Fibroblast of skin of right quadriceps (primary cell): ENCODE measurements around the gene BCAS2.
"Not testable (repeated sequence)": the region's sequence is repeated elsewhere in the genome, so short reads cannot be mapped to it uniquely, and the experiment has no call there.

Experiments
- DNase-seq: peaks from one replicate; pipeline ENCODE4 v3.0.0-alpha.2; 2013

BCAS2 gene

DNA sequence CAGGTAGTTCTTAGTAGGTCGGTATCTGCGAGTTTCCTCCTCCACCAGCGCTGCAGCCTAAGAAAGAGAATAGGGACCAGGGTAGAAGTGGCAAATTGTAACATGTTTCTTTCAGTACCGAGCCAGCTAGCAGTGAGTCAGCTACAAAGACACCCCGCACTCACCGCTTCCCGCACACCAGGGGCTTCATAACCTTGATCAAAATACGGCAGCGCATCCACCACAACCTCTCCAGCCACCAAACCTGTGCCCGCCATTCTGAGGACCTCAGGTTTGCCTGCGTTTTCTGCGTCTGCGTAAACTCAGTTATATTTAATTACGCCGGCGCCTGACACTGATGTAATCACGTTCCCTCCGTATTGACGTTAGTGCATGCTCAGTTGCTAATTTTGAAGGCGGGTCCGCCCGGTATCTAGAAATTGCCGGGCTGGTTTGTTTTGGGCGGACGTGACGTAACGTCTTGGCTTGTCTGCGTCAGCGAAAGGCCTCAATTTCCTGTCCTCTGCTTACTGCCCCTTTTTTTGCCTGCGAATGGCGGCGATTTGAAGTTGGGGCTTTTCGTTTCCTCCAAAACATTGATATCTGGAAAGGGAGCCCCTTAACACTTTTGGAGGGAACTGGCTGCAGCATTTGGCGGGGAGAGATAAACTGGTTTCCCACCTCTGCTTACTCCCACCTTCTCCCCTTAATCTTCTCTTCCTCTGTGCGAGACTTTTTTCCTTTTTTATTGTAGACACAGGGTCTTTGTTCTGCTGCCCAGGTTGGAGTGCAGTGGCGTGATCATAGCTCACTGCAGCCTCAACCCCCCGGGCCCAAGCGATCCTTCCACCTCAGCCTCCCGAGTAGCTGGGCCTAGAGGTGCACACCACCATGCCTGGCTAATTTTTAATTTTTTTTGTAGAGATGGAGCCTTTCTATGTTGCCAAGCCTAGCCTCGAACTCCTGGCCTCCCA lies at the start of gene BCAS2:
TSS of gene BCAS2 (minus strand) at position 281 of the 953 bp plus-strand sequence. CDS start at position 257, 24 bp downstream.
- DNase-seq, result peak; percentile 99

DNA sequence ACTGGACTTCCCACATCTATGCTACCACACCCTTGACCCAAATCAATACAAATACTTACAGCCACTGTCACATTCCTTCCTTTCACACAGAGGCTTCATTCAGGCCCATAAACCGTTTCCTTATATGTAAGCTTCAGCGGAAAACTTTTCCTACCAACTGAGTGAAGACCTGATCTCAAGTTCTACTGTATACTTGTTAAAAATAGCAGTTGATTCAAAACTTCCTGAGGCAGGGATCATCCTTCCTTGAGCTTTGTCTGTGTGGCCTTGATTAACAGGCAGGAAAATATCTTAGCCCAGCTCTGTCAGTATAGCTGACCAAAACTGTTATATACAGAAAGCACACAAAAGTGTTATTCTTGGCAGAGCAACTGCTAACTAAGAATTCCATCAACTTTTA lies 45.7 kb upstream of the BCAS2 start:
- DNase-seq, result no peak

DNA sequence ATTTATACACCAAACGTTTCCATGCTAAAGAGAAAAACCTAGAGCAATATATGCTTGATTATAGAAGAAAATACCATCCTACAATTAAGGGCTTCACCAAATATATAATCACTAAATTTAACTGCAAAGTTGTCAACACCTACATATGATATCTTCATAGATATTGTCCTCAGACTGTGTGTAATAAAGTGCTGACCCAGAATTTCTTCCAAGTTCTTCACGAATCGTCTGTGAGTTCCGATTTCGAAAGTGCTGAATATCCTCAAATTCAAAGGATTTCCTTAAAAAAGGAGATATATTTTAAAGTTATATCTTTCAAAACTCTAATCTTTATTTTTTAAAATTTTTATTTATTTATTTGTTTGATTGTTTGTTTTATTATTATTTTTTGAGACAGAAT lies 41.9 kb upstream of the BCAS2 start:
- no peak for DNase-seq

DNA sequence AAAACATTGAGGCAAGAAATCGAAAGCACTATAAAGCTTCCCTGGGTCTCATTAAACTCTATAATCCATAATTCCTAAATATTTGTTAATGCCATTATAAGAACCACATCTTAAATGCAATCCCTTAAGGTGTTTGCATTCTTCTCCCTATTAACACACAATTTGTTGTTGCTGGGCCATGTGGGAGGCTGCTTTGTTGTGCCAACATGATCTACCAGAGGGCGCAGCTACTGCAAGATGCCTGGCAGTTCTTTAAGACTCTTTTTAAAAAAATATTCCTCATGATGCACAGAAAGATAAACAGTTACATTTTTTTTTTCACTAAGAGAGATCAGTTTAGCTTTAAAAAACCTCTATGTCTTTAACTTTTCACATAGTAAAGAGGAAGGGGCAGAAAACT lies 39.0 kb upstream of the BCAS2 start:
- DNase-seq, result no peak

DNA sequence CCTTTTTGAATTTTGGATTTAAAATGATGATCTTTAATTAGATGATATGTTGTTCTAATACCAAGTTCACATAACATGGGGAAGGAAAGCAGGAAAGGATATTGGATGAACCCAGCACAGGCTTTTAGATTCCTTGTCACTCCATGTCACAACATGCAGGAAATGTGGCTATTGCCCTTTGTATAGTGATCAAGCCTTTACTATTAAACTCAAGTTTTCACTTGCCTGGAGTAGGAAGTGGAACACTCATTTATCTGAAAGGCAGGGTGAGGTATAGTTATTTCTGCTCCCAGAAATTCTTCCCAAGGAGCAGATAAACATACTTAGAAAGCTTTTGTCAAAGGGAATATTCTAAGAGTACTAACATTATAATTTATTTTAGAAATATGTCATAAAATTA lies 37.2 kb upstream of the BCAS2 start:
- DNase-seq, result no peak

DNA sequence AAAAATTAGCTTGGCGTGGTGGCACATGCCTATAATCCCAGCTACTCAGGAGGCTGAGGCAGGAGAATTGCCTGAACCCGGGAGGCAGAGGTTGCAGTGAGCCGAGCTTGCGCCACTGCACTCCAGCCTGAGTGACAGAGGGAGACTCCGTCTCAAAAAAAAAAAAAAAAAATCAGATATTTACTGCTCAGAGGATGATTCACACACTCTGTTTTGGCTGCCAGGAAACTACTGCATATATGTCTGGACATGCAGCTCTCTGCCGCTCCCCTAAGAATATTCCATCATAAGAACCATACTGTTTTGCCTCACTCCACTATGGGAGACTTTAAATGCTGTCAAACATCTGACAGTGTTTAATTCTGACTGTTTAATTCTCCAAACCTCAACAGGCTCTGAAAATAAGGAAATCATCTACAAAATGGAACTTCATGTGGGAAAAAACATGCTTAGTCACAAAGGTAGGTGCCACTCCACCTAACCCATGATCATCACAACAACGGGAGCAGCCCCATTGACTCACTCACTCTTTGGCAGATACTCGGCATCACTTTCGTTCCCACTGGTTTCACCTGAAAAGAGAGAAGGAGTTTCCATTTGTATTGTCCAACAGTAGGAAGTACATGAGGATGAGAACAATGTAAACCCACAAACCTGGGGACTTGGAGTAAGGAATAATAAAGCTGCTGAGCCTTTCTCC lies 29.3 kb upstream of the BCAS2 start:
- DNase-seq, result peak; percentile 35

DNA sequence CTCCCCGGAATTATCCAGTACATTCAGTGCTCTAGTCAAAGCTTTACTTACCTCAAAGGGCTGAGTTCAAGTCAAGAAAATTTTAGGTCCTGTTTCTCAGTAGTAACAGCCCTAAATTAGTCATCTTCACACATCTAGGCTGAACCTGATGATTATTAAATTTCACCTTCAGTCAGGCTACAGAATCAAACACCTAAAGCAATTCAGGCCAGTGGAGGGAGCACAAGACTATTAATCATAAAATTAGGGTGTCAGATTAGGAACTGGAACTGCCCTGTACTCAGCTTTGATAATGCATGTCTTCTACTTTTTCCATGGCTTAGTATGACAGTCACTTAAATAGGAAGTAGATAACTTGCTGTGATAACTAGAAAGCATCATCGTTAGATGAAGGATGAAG lies 28.4 kb upstream of the BCAS2 start:
- no peak for DNase-seq

DNA sequence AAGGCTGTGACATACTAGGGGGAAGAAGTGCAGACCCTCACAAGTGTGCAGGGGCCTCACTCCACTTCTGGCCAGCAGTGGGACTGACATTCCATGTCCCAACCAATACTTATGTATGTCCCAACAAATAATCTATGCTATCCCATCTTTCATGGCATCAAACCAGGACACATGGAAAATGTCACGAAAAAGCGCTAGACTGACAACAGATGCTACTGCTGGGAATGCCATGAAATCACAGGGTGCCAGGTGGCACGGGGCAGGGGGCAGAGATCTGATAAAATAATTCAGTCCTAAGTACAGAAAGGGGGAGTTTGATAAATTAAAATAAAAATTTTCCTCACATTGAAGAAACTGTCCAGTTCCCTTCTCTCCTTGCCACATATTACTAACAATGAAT lies 27.6 kb upstream of the BCAS2 start:
- no peak for DNase-seq

DNA sequence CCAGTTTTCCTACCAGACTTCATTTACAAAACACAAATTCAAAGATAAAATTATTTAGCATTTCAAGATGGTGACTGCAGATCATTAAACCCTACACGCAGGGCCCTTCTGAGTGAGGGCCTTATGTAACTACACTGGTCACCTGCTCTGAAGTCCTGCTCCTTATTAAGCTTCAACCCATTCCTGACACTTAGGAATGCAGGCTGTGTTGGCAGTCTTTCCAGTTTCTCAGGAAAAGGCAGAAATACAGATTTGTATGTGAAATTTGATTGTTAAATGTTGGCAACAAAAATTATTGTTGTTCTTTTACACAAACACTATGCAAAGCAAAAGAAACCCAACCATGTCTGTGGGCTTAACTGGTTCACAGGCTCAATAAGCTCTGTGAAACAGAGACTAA lies 25.8 kb upstream of the BCAS2 start:
- DNase-seq, result no peak

DNA sequence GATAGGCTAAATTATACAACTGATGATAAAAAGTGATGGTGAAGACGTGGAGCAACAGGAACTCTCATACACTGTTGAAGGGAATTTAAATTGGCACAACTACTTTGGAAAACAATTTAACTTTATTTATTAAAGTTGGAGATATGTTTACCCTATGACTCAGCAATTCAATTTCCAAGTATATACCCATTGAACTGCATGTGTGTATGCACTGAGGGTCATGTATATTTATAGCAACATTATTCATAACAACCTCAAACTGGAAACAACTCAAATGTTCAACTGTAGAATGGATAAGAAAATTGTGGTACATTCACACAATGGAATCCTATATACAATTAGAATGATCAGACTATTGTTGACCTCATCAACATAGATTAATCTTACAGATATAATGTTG lies 16.5 kb upstream of the BCAS2 start:
- no peak for DNase-seq

DNA sequence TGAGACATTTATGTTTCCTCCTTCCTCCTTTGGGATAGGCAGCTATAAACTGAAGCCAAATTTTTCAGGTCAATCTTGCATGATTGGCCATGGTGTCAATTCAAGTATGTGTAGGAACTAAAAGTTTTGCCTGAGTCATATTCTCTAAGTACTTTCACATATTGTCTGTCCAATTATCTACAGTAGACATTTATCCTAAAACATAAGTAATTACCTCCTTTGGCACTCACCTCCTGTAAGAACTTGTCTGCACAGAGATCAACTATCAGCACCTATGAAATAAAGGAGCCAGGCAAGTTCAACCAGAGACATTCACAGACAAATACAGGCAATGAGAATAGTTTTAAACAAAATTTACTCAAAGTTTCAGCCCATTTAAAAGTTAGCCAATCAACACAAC lies 14.2 kb upstream of the BCAS2 start:
- DNase-seq, result no peak

DNA sequence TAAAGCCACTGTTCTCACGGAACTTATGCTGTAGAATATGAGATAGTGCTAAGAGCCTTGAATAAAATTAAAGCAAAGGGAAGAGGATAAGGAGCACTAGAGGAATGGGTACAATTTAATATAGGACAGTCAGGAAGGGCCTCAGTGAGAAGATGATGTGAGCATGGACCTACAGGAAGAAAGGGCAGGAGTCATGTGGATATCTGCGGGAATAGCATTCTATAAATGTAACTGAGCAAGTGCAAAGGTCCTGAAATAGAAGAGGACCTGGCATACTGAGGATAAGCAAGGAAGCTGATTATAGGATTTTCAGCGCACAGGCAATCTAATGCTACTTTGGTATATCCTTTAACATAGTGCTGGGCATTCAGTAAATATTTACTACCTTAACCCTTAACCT lies 12.6 kb upstream of the BCAS2 start:
- DNase-seq, result no peak

DNA sequence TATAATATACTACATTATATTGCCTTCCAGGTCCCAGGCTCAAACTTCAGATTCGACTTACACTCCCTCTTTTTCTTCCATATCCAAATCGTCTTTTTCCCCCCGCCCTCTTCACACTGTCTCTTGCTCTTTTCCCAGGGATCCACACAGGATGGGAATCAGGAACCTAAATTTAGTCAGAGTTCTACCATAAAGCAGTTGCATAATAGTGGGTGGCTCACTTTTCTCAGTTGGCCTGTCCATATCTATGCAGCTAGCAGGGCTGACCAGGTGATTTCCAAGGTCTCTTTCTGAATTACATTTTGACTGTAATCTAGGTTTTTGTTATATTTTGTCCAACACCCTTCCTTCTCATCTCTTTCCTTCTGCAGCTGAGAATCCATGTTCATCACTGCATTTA lies 7.7 kb upstream of the BCAS2 start:
- DNase-seq, result no peak

DNA sequence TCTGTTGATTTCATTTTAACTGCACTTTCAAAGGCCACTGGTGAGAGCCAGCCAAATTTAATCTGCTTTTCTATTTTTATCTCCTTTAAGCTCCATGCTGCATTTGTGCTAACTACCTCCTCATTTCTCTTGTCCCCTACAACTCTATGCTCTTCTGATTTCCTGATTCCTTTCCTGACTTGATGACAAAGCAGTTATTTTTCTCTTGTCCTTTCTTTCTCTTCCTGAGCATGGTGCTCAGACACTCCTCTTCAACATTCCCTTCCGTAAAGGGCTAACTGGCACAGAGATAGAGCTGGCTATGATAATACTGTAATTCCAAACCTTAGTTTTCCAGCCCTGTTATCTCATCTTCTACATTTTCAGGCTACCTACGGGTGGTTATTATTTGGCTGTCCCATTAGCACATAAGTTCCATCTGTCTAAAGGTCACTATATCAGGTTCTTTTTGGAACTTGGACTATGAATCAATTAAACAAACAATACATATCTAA lies 6.8 kb upstream of the BCAS2 start:
- no peak for DNase-seq

DNA sequence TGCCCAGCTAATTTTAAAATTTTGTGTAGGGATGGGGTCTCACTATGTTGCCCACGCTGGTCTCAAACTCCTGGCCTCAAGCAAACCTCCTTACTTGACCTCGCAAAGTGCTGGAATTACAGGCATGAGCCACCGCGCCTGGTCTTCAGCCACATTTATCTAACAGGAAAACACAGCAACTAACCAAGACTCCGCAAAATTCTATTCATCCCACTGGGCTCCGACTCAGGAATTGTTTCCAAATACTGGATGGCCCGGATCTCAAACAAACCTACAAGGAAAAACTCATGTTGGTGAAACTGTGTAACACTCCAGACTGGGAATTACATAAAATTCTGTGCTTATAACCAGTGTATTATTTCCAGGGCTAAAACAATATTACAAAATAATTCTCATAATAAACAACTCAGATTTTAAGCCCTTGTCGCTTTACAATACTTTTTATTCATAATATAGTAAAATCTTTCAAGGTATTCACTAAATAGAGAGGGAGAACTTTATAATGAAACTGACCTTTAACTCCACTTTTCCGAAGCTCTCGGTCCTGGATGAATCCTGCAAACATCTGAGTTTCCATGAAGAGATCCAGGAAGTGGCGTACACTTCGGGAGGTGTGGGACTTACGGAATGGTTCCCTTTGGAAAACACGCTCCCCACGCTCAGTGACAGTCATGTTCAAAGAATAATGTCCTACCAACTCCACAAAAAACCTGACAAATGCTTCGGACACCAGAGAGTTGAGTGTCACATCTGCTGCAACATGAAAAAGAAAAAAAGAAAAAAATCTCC lies 6.0 kb upstream of the BCAS2 start:
- DNase-seq, result no peak

DNA sequence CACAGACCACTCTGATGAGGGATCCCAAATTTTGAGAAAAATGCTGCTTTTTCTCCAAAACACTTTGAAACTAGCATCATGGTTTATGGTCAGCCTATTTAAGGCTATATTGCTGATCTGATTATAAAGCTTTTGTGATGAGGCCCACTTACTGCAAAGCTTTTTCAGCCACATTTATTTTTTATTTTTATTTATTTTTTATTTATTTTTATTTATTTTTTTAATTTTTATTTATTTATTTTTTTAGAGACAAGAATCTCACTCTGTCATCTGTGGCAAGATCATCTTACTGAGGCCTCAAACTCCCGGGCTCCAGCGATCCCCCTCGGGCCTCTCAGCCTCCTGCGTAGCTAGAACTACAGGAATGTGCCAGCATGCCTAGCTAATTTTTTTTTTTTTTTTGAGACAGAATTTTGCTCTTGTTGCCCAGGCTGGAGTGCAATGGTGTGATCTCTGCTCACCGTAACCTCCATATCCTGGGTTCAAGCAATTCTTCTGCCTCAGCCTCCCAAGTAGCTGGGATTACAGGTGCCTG lies 5.2 kb upstream of the BCAS2 start:
- no peak for DNase-seq

DNA sequence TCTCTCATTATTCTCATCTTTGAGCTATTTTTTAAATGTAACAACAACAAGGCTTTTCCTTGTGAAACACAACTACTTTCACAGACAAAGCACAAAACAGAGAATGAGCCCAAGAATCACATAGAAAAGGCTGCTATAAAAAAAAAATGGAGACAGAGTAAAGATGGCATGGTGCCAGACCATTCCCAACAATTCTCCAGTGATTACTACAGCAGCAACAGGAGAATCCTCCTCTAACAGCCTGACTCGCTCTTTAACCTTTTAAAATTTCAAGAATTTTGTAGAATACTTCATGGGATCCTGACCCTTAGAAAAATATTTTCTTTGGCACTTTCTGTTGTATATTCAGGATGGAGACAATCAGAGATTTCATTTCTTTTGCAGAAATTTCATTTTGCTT lies 3.8 kb upstream of the BCAS2 start:
- peak; percentile 58 for DNase-seq

DNA sequence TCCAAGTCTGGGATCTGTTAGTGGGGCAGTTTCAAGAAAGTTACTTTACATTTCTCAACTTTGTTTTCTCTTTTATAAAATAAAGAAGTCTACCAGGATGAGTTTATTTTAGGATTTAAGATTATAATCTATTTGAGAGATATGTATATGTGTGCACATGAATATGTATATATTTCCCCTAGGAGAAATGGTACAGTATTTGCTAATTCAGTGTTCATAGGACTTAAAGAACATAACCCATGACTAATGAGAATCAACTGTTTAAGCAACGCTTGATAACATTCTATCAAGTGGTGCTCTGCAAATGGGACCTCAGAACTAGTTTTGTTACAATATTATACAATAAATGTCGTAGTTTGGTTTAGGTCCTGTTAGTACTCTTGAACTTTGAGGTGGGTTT lies 7.0 kb downstream of the BCAS2 start:
- no peak for DNase-seq

DNA sequence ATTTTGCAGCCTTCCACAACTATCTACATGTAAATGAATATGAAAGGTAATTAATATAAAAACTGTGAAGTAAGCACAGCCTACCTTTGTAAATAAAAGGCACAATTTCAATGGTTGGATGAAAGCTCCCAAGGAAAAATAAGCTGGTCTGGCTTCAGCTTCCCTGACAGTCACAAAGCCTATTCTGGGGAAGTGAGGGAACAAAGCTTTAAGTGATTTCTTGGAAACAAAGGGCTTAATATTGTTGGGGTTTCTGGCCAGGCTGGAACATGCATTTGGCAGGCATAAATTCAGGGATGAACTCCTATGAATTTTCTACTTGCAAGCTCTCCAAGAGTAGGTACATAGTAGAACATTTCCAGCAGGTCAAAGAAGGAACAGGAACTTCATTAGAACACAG lies 17.3 kb downstream of the BCAS2 start:
- no peak for DNase-seq

DNA sequence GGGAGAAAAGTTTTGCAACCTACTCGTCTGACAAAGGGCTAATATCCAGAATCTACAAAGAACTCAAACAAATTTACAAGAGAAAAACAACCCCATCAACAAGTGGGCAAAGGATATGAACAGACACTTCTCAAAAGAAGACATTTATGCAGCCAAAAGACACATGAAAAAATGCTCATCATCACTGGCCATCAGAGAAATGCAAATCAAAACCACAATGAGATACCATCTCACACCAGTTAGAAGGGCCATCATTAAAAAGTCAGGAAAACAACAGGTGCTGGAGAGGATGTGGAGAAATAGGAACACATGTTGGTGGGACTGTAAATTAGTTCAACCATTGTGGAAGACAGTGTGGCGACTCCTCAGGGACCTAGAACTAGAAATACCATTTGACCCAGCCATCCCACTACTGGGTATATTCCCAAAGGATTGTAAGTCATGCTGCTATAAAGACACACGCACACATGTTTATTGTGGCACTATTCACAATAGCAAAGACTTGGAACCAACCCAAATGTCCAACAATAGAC lies 18.4 kb downstream of the BCAS2 start:
- DNase-seq, result not testable (repeated sequence)

DNA sequence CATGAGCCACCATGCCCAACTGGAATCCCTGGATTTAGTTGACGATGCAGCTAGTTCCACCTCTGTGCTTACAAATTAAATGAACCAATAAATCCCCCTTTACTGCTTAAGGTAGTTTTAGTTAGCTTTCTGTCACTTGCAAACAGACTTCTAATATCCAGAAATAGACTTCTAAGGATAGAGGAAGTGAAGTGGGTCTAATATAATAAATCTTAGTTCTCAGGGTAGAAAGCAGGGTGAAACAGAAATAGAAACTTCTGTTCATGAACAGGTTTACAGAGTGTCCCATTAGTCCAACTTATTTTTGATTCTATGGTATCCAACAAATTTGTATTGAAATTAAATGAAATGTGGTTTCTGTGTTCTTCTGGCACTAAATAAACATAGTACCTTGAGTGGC lies 20.1 kb downstream of the BCAS2 start:
- no peak for DNase-seq

DNA sequence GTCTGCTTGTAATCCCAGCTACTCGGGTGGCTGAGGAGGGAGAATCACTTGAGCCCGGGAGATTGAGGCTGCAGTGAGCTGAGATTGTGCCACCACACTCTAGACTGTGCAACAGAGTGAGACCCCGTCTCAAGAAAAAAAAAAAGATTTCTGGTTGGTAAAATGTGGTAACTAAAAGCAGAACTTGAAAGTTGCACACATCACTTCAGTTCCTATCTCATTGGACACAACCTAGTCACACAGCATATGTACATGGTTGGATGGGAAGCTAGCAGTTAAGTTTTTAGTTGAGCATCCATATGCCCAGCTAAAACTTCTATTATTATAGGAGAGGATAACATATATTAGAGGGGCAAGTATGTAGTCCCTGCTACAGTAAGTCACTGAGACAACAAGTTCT lies 22.1 kb downstream of the BCAS2 start:
- no peak for DNase-seq

DNA sequence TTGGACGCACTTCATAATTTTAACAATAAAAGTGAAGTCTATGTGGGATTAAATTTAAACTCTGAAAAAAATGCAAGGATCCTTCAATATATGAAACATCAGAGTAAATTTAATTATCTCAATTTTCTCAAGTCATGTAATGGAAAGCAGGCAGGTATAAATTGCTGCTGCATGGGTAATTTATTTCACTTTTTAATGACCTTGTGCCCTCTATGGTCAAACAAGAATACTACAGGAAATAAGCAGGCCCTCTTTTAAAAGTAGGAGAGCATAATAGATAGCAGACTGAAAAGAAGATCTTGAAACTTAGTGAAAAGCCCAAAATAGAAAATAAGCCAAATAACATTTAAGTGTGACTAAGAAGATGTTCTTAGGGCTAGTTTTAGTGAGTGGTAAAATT lies 22.9 kb downstream of the BCAS2 start:
- no peak for DNase-seq
